PFSK-1 (cell line): Measurements from ENCODE around the gene TPCN1.

Experiments
- FOXP2 ChIP-seq: optimal IDR thresholded peaks from 2 replicates; pipeline ENCODE3; 2011; ENCODE audit warnings: borderline replicate concordance, control low read depth, inconsistent platforms; ENCODE audit not compliant: insufficient read depth; ENCODE audit errors: extremely low read length, extremely low read depth
- POLR2AphosphoS5 ChIP-seq: IDR thresholded peaks from 2 replicates; pipeline ENCODE4 v1.6.1; 2012; ENCODE audit warnings: low read depth, mild to moderate bottlenecking, control low read depth, low read length, moderate library complexity
- SIN3A ChIP-seq: IDR thresholded peaks from 2 replicates; pipeline ENCODE4 v1.6.1; 2012; ENCODE audit warnings: mild to moderate bottlenecking, low read length, moderate library complexity, borderline replicate concordance; ENCODE audit not compliant: insufficient read depth
- TAF1 ChIP-seq: IDR thresholded peaks from 2 replicates; pipeline ENCODE4 v1.6.1; 2012; ENCODE audit warnings: low read length, control low read depth, borderline replicate concordance; ENCODE audit not compliant: insufficient read depth
- TF ChIP-seq, protein P1 (sequence below), 2 experiments: IDR thresholded peaks; 2 replicates each; pipeline versions ENCODE4 v1.6.1 to v1.8.0; 2011 to 2012; ENCODE audit warnings: low read depth in 2 of 2, low read length in 2 of 2, control low read depth in 1 of 2, inconsistent platforms in 1 of 2, mild to moderate bottlenecking in 1 of 2, moderate library complexity in 1 of 2; ENCODE audit not compliant: insufficient read depth in 1 of 2

TPCN1 gene

DNA sequence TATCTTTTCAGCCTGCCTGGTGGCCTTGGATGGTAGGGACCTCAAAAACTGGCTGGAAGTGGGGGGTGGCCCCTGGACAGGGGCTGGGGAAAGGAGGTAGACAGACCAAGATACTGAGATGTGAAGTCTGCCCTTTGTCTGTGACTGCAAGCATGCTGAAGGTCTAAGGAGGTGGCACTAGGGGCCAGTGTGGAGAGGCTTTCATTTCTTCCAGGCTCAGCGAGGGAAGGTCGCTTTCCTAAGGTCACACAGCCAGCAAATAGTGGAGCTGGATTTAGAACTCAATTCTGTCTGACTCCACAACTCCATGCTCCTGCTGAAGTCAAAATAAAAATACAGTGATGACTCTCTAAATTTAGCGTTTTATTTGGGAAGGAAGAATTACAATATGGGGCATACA is 125.8 kb downstream of the TPCN1 start:
- TF ChIP-seq, protein P1, sequence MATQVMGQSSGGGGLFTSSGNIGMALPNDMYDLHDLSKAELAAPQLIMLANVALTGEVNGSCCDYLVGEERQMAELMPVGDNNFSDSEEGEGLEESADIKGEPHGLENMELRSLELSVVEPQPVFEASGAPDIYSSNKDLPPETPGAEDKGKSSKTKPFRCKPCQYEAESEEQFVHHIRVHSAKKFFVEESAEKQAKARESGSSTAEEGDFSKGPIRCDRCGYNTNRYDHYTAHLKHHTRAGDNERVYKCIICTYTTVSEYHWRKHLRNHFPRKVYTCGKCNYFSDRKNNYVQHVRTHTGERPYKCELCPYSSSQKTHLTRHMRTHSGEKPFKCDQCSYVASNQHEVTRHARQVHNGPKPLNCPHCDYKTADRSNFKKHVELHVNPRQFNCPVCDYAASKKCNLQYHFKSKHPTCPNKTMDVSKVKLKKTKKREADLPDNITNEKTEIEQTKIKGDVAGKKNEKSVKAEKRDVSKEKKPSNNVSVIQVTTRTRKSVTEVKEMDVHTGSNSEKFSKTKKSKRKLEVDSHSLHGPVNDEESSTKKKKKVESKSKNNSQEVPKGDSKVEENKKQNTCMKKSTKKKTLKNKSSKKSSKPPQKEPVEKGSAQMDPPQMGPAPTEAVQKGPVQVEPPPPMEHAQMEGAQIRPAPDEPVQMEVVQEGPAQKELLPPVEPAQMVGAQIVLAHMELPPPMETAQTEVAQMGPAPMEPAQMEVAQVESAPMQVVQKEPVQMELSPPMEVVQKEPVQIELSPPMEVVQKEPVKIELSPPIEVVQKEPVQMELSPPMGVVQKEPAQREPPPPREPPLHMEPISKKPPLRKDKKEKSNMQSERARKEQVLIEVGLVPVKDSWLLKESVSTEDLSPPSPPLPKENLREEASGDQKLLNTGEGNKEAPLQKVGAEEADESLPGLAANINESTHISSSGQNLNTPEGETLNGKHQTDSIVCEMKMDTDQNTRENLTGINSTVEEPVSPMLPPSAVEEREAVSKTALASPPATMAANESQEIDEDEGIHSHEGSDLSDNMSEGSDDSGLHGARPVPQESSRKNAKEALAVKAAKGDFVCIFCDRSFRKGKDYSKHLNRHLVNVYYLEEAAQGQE (IDR thresholded peaks at IDR 0.05; ENCODE audit: insufficient read depth in 1 of 2, low read depth in 2 of 2, low read length in 2 of 2): no peak

- TF ChIP-seq, protein P1 (IDR thresholded peaks at IDR 0.05; ENCODE audit: insufficient read depth in 1 of 2, low read depth in 2 of 2, low read length in 2 of 2): no peak
- no peak for TF ChIP-seq FOXP2
- TF ChIP-seq SIN3A: no peak
- no peak for TF ChIP-seq TAF1
- TF ChIP-seq POLR2AphosphoS5: no peak
Observed at GRCh38 chr12:113347892-113348291, 126.6 kb downstream of the TPCN1 start.
